Endothelial cell (in vitro differentiated cells): ENCODE measurements around the gene CCNY. TPM values are rescaled to one million over a fixed set of nuclear protein-coding genes. Genes with fewer than 3 reads are reported as not detected.

Experiments
- DNase-seq: peaks from one replicate; pipeline ENCODE4 v3.0.0; 2021; ENCODE audit warnings: low spot score
- H3K27ac Mint-ChIP-seq: one replicate; pipeline ENCODE4 v1.8.0; 2021; ENCODE audit warnings: mixed read lengths, inconsistent platforms; ENCODE audit not compliant: unreplicated experiment
- H3K27me3 Mint-ChIP-seq: one replicate; pipeline ENCODE4 v1.8.0; 2021; ENCODE audit warnings: mild to moderate bottlenecking, moderate library complexity, mixed read lengths, inconsistent platforms; ENCODE audit not compliant: unreplicated experiment
- H3K36me3 Mint-ChIP-seq: one replicate; pipeline ENCODE4 v1.8.0; 2021; ENCODE audit warnings: mild to moderate bottlenecking, low read depth, mixed read lengths, inconsistent platforms; ENCODE audit not compliant: unreplicated experiment
- H3K4me1 Mint-ChIP-seq: one replicate; pipeline ENCODE4 v1.8.0; 2021; ENCODE audit warnings: mild to moderate bottlenecking, mixed read lengths, inconsistent platforms; ENCODE audit not compliant: unreplicated experiment
- H3K4me3 Mint-ChIP-seq: one replicate; pipeline ENCODE4 v1.8.0; 2021; ENCODE audit warnings: mild to moderate bottlenecking, mixed read lengths, inconsistent platforms; ENCODE audit not compliant: unreplicated experiment
- H3K9me3 Mint-ChIP-seq: one replicate; pipeline ENCODE4 v1.8.0; 2021; ENCODE audit warnings: mixed read lengths, inconsistent platforms; ENCODE audit not compliant: unreplicated experiment
- CTCF ChIP-seq: fragments of 200-600 bp; sonication (generic); IDR thresholded peaks from one replicate; pipeline ENCODE4 v1.5.0; 2021; ENCODE audit warnings: antibody characterized with exemption; ENCODE audit not compliant: unreplicated experiment
- total RNA-seq: library from RNA; stranded (reverse); fragmentation: NEBNext Ultra II Directional; extraction: Animal tissue kit (Norgen Biotek cat#: 25700); gene quantifications from one replicate; pipeline ENCODE4 v1.2.1, GENCODE V29; 2021; ENCODE audit not compliant: unreplicated experiment

CCNY gene
- total RNA-seq, 1 donor from 2014 or later, result 169 TPM

- H3K36me3 Mint-ChIP-seq, result peaks cover 3% of the 10 kb centered on the region
- H3K27ac Mint-ChIP-seq, result no peak overlapping the region
- no peak for TF ChIP-seq CTCF
- H3K4me3 Mint-ChIP-seq, result no peak overlapping the region
- no peaks in the 10 kb centered on the region for H3K27me3 Mint-ChIP-seq
- no peak for DNase-seq
- peaks cover 64% of the 10 kb centered on the region for H3K4me1 Mint-ChIP-seq
- no peaks in the 10 kb centered on the region for H3K9me3 Mint-ChIP-seq
Observed at GRCh38 chr10:35345383-35345742, 9.1 kb downstream of the CCNY start.

- Mint-ChIP-seq H3K9me3 (no peaks in the 10 kb centered on the region), H3K4me3 (no peak overlapping the region), H3K27me3 (no peaks in the 10 kb centered on the region), H3K27ac (peak overlapping the region; percentile 8), H3K36me3 (peaks cover 3% of the 10 kb centered on the region), H3K4me1 (peaks cover 65% of the 10 kb centered on the region)
- DNase-seq, result no peak
- no peak for TF ChIP-seq CTCF
Observed at GRCh38 chr10:35346248-35346647, 9.9 kb downstream of the CCNY start.

GRCh38 chr10:35347121-35347562, 10.8 kb downstream of the CCNY start:
- peaks cover 66% of the 10 kb centered on the region for H3K4me1 Mint-ChIP-seq
- no peak overlapping the region for H3K4me3 Mint-ChIP-seq
- peaks cover 3% of the 10 kb centered on the region for H3K36me3 Mint-ChIP-seq
- no peak overlapping the region for H3K27ac Mint-ChIP-seq
- no peaks in the 10 kb centered on the region for H3K27me3 Mint-ChIP-seq
- no peak for TF ChIP-seq CTCF
- no peak for DNase-seq
- no peaks in the 10 kb centered on the region for H3K9me3 Mint-ChIP-seq

GRCh38 chr10:35347899-35348608, 11.7 kb downstream of the CCNY start:
- Mint-ChIP-seq H3K9me3 (no peaks in the 10 kb centered on the region), H3K4me1 (peaks cover 66% of the 10 kb centered on the region), H3K36me3 (peaks cover 3% of the 10 kb centered on the region), H3K27ac (peak overlapping the region; percentile 65), H3K4me3 (no peak overlapping the region), H3K27me3 (peaks cover 5% of the 10 kb centered on the region)
- TF ChIP-seq CTCF, result no peak
- no peak for DNase-seq

GRCh38 chr10:35348609-35349388, 12.5 kb downstream of the CCNY start:
- no peak for TF ChIP-seq CTCF
- H3K4me1 Mint-ChIP-seq, result peaks cover 64% of the 10 kb centered on the region
- H3K4me3 Mint-ChIP-seq, result no peak overlapping the region
- peaks cover 3% of the 10 kb centered on the region for H3K36me3 Mint-ChIP-seq
- peaks cover 5% of the 10 kb centered on the region for H3K27me3 Mint-ChIP-seq
- no peak for DNase-seq
- H3K27ac Mint-ChIP-seq, result peak overlapping the region; percentile 13
- no peaks in the 10 kb centered on the region for H3K9me3 Mint-ChIP-seq
